ENCODE measurements around the gene CDK6. TPM values are rescaled to one million over a fixed set of nuclear protein-coding genes. Genes with fewer than 3 reads are reported as not detected.

Gene CDK6
- total RNA-seq, 1 experiment from 2014 or later: 124 TPM

GRCh38 chr7:92831716-92832533, 4.4 kb downstream of the CDK6 start:
- H3K27ac Mint-ChIP-seq (ENCODE audit: low read depth, unreplicated experiment): peak overlapping the region; percentile 74
- intact Hi-C loops (cut with micrococcal nuclease): loop anchor here (1.0 to 10.0 kb wide), 4 partner anchors 9 to 403 kb away; partner anchors contain the start of gene VPS50
- TSS peak; percentile 10 for BruUV-seq (replicated peaks)
- no peaks in the 10 kb centered on the region for H3K27me3 Mint-ChIP-seq (ENCODE audit: insufficient read depth, unreplicated experiment)
- TF ChIP-seq CTCF (IDR thresholded peaks at IDR 0.05; ENCODE audit: unreplicated experiment): no peak
- peaks cover 38% of the 10 kb centered on the region for H3K4me1 Mint-ChIP-seq (ENCODE audit: insufficient read depth, unreplicated experiment)
- POLR2A ChIA-PET: interaction anchor here (0.6 to 8.4 kb wide), 16 partner anchors 9 to 384 kb away, joined by 3 to 89 read pairs (median 6); no protein-coding TSS in a partner anchor
- peaks cover 25% of the 10 kb centered on the region for H3K36me3 Mint-ChIP-seq (ENCODE audit: insufficient read depth, unreplicated experiment)
- peak overlapping the region; percentile 83 for H3K4me3 Mint-ChIP-seq (ENCODE audit: unreplicated experiment)
- no peaks in the 10 kb centered on the region for H3K9me3 Mint-ChIP-seq (ENCODE audit: unreplicated experiment)
- CTCF ChIA-PET: interaction anchor here (0.6 to 5.2 kb wide), 22 partner anchors 8 to 1564 kb away, joined by 3 to 49 read pairs (median 5); no protein-coding TSS in a partner anchor
- DNase-seq (ENCODE audit: unreplicated experiment): peak; percentile 72

DNA sequence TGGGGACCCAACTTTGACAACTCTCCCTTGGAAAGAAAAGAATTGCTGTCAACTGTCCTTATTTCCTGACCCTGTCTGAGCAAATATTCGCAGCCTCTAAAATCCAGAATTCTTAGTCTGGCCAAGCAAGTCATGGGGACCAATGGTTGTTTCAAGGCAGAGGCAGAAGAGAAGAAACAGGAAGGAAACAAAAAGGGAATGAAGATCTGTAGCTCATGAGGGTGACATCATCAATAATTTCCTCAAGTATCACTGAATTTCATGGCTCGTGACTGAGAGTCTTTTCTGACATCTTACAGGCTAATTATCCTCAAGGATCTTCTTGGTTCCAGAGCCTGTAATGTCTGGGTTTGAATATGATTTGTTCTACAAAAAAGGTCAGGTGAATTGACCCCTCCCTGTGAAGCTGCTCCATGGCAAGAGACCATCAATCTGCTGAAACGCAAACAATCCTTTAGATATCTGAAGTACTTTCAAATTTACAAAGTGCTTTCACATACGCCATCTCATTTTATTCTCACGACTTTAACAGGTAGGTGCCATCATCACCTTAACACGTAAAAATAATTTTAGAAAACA, 5.8 kb downstream of the CDK6 start:
- BruUV-seq (replicated peaks): no TSS peak
- Mint-ChIP-seq H3K4me1 (ENCODE audit: insufficient read depth, unreplicated experiment) (peaks cover 49% of the 10 kb centered on the region), H3K4me3 (ENCODE audit: unreplicated experiment) (no peak overlapping the region), H3K27ac (ENCODE audit: low read depth, unreplicated experiment) (peak overlapping the region; percentile 9), H3K9me3 (ENCODE audit: unreplicated experiment) (no peaks in the 10 kb centered on the region), H3K27me3 (ENCODE audit: insufficient read depth, unreplicated experiment) (no peaks in the 10 kb centered on the region), H3K36me3 (ENCODE audit: insufficient read depth, unreplicated experiment) (peaks cover 25% of the 10 kb centered on the region)
- CTCF ChIA-PET: interaction anchor here (0.8 to 5.2 kb wide), 8 partner anchors 12 to 210 kb away, joined by 3 to 48 read pairs (median 5); no protein-coding TSS in a partner anchor
- DNase-seq (ENCODE audit: unreplicated experiment): no peak
- intact Hi-C loops (cut with micrococcal nuclease): loop anchor here (1.0 to 10.0 kb wide), 3 partner anchors 7 to 404 kb away; partner anchors contain the start of gene VPS50
- TF ChIP-seq CTCF (IDR thresholded peaks at IDR 0.05; ENCODE audit: unreplicated experiment): no peak
- POLR2A ChIA-PET: interaction anchor here (0.6 to 8.4 kb wide), 7 partner anchors 14 to 382 kb away, joined by 3 to 89 read pairs (median 6); no protein-coding TSS in a partner anchor

- CTCF ChIA-PET: interaction anchor here (0.6 to 5.2 kb wide), 5 partner anchors 12 to 214 kb away, joined by 3 to 48 read pairs (median 3); no protein-coding TSS in a partner anchor
- DNase-seq (ENCODE audit: unreplicated experiment): no peak
- BruUV-seq (replicated peaks): no TSS peak
- TF ChIP-seq CTCF (IDR thresholded peaks at IDR 0.05; ENCODE audit: unreplicated experiment): no peak
- no peaks in the 10 kb centered on the region for H3K9me3 Mint-ChIP-seq (ENCODE audit: unreplicated experiment)
- no peak overlapping the region for H3K27ac Mint-ChIP-seq (ENCODE audit: low read depth, unreplicated experiment)
- H3K4me3 Mint-ChIP-seq (ENCODE audit: unreplicated experiment): no peak overlapping the region
- peaks cover 25% of the 10 kb centered on the region for H3K36me3 Mint-ChIP-seq (ENCODE audit: insufficient read depth, unreplicated experiment)
- H3K4me1 Mint-ChIP-seq (ENCODE audit: insufficient read depth, unreplicated experiment): peaks cover 55% of the 10 kb centered on the region
- POLR2A ChIA-PET: interaction anchor here (1.3 to 8.4 kb wide), 6 partner anchors 13 to 133 kb away, joined by 3 to 89 read pairs (median 8); no protein-coding TSS in a partner anchor
- H3K27me3 Mint-ChIP-seq (ENCODE audit: insufficient read depth, unreplicated experiment): no peaks in the 10 kb centered on the region
- intact Hi-C loops (cut with micrococcal nuclease): loop anchor here (5.0 to 10.0 kb wide), 2 partner anchors 63 to 405 kb away; partner anchors contain the start of gene VPS50
These were observed 6.3 kb downstream of the CDK6 start for GRCh38 chr7:92830027-92830426.
